ENCODE measurements around the gene SGCA. TPM values are rescaled to one million over a fixed set of nuclear protein-coding genes. Genes with fewer than 3 reads are reported as not detected.

SGCA gene
- total and polyA plus RNA-seq, 2 of the 8 experiments (the other 6 are each of a cell fraction or from before 2014, with no cell fraction given), result 0.12 TPM; not detected in 1

- no peak for TF ChIP-seq RNF2 (IDR thresholded peaks at IDR 0.05; ENCODE audit: borderline replicate concordance, low read depth, low read length, missing control alignments, poor library complexity, severe bottlenecking)
- TF ChIP-seq, protein P1, sequence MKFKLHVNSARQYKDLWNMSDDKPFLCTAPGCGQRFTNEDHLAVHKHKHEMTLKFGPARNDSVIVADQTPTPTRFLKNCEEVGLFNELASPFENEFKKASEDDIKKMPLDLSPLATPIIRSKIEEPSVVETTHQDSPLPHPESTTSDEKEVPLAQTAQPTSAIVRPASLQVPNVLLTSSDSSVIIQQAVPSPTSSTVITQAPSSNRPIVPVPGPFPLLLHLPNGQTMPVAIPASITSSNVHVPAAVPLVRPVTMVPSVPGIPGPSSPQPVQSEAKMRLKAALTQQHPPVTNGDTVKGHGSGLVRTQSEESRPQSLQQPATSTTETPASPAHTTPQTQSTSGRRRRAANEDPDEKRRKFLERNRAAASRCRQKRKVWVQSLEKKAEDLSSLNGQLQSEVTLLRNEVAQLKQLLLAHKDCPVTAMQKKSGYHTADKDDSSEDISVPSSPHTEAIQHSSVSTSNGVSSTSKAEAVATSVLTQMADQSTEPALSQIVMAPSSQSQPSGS (IDR thresholded peaks at IDR 0.05; ENCODE audit: low read length), result no peak
- 0 out of 2 replicates have a peak, but pooled peaks have one; percentile 18 for TF ChIP-seq CREB1 (IDR thresholded peaks at IDR 0.05)
- TF ChIP-seq SIX5 (IDR thresholded peaks at IDR 0.05; ENCODE audit: low read depth, low read length), result no peak
- no peak for TF ChIP-seq GABPA (IDR thresholded peaks at IDR 0.05; ENCODE audit: borderline replicate concordance, insufficient read depth, low read length)
- TF ChIP-seq POLR2A (IDR thresholded peaks at IDR 0.05; ENCODE audit: control extremely low read depth in 1 of 2, low read depth in 2 of 2, low read length in 2 of 2), result no peak
- TF ChIP-seq RAD21 (IDR thresholded peaks at IDR 0.05 in 1 of 2, conservative IDR thresholded peaks at IDR 0.05 in 1 of 2; ENCODE audit: low read depth in 2 of 2, low read length in 2 of 2), result no peak
- no peak for TF ChIP-seq MAFK (IDR thresholded peaks at IDR 0.05; ENCODE audit: low read depth, low read length)
- TF ChIP-seq HDAC2 (IDR thresholded peaks at IDR 0.05; ENCODE audit: borderline replicate concordance in 1 of 2, low read depth in 2 of 2, low read length in 2 of 2), result no peak
- TF ChIP-seq KDM5A (IDR thresholded peaks at IDR 0.05; ENCODE audit: low read length), result no peak
- TF ChIP-seq E2F6 (IDR thresholded peaks at IDR 0.05), result no peak
- no peak for TF ChIP-seq CHD2 (IDR thresholded peaks at IDR 0.05; ENCODE audit: low read length)
- no peak for TF ChIP-seq NANOG (IDR thresholded peaks at IDR 0.05; ENCODE audit: insufficient read depth, low read depth, low read length, poor library complexity, severe bottlenecking)
- TF ChIP-seq GTF2F1 (IDR thresholded peaks at IDR 0.05; ENCODE audit: borderline replicate concordance, low read depth, low read length), result no peak
- no peak for TF ChIP-seq NRF1 (IDR thresholded peaks at IDR 0.05; ENCODE audit: low read depth, low read length)
- no peak for TF ChIP-seq RXRA (IDR thresholded peaks at IDR 0.05; ENCODE audit: insufficient read depth, low read depth, low read length)
- TF ChIP-seq SIRT6 (IDR thresholded peaks at IDR 0.05; ENCODE audit: low read length), result no peak
- no peak for TF ChIP-seq FOSL1 (IDR thresholded peaks at IDR 0.05; ENCODE audit: insufficient read depth, low read depth, low read length)
- 0 out of 2 replicates have a peak, but pooled peaks have one; percentile 48 for TF ChIP-seq TCF12 (IDR thresholded peaks at IDR 0.05; ENCODE audit: low read depth, low read length)
- TF ChIP-seq SP4 (IDR thresholded peaks at IDR 0.05; ENCODE audit: low read length), result no peak
- TF ChIP-seq SRF (IDR thresholded peaks at IDR 0.05; ENCODE audit: low read depth, low read length), result no peak
These were observed 44.7 kb downstream of the SGCA start (continued) for GRCh38 chr17:50210240-50211225.
